HG03280 (cell line): ENCODE data around the gene KCNK7.
A peak's percentile ranks its signal among the peaks of the same experiment; 100 is the strongest.

Experiments used
- ATAC-seq: cut with Tn5 transposase; IDR thresholded peaks from one replicate; pipeline ENCODE4 v1.9.1; 2021; ENCODE audit warnings: mild to moderate bottlenecking, moderate library complexity; ENCODE audit not compliant: unreplicated experiment

KCNK7 gene

GRCh38 chr11:65589444-65590239 lies 6.0 kb downstream of the KCNK7 start:
- ATAC-seq = no peak

GRCh38 chr11:65588199-65589054 lies 7.2 kb downstream of the KCNK7 start:
- ATAC-seq = peak; percentile 73

- ATAC-seq = no peak
These were observed 8.9 kb downstream of the KCNK7 start for GRCh38 chr11:65586676-65587075.

- ATAC-seq = no peak
These were observed 9.4 kb downstream of the KCNK7 start for GRCh38 chr11:65586247-65586630.

- ATAC-seq = no peak
These were observed 10.0 kb downstream of the KCNK7 start for GRCh38 chr11:65585396-65586246.

- no peak for ATAC-seq
These were observed 10.9 kb downstream of the KCNK7 start for GRCh38 chr11:65584723-65585171.

- no peak for ATAC-seq
These were observed 11.5 kb downstream of the KCNK7 start for GRCh38 chr11:65584106-65584505.

- ATAC-seq = no peak
These were observed 12.0 kb downstream of the KCNK7 start for GRCh38 chr11:65583589-65583988.

GRCh38 chr11:65581928-65582327 lies 13.7 kb downstream of the KCNK7 start:
- no peak for ATAC-seq

GRCh38 chr11:65580756-65581155 lies 14.8 kb downstream of the KCNK7 start:
- no peak for ATAC-seq

GRCh38 chr11:65580031-65580692 lies 15.4 kb downstream of the KCNK7 start:
- no peak for ATAC-seq

- no peak for ATAC-seq
These were observed 16.3 kb downstream of the KCNK7 start for GRCh38 chr11:65579291-65579690.

- no peak for ATAC-seq
These were observed 16.9 kb downstream of the KCNK7 start for GRCh38 chr11:65578667-65579066.

- ATAC-seq = no peak
These were observed 17.5 kb downstream of the KCNK7 start for GRCh38 chr11:65578134-65578533.

GRCh38 chr11:65577756-65578109 lies 17.9 kb downstream of the KCNK7 start:
- no peak for ATAC-seq

- ATAC-seq = no peak
These were observed 18.5 kb downstream of the KCNK7 start for GRCh38 chr11:65576867-65577755.

- ATAC-seq = peak; percentile 5
These were observed 19.3 kb downstream of the KCNK7 start for GRCh38 chr11:65576232-65576866.

- ATAC-seq = peak; percentile 26
These were observed 19.9 kb downstream of the KCNK7 start, which contains the start of gene EHBP1L1 for GRCh38 chr11:65575568-65576231. TSS of gene EHBP1L1 (plus strand) at chr11:65576053. CDS start at chr11:65576303, 250 bp downstream.
